Measurements from ENCODE around the gene WDR82. TPM values are rescaled to one million over a fixed set of nuclear protein-coding genes. Genes with fewer than 3 reads are reported as not detected.
A peak's percentile ranks its signal among the peaks of the same experiment; 100 is the strongest.

WDR82 gene
- total and polyA plus RNA-seq, 5 donors from 2014 or later = 85.9 to 116 (median 109) TPM

GRCh38 chr3:52215351-52215750 is 63.1 kb downstream of the WDR82 start:
- H3K4me3 Mint-ChIP-seq = peak overlapping the region in 1 of 4 donors; percentile 27
- H3K27ac ChIP-seq (ENCODE audit: insufficient read depth, low read length, poor library complexity, severe bottlenecking) = no peak overlapping the region

GRCh38 chr3:52213901-52214300 is 64.5 kb downstream of the WDR82 start:
- ATAC-seq (ENCODE audit: low read depth in 2 of 2) (no peak), DNase-seq (no peak)
- Mint-ChIP-seq H3K36me3 (peaks cover 45% of the 10 kb centered on the region), H3K27ac (no peak overlapping the region), H3K4me3 (no peak overlapping the region), H3K9me3 (peaks cover 0 to 1% (median 0%) of the 10 kb centered on the region in 7 donors), H3K4me1 (peaks cover 14 to 38% (median 27%) of the 10 kb centered on the region in 4 donors), H3K27me3 (no peaks in the 10 kb centered on the region)
- peaks cover 26% of the 10 kb centered on the region for H3K4me1 ChIP-seq (ENCODE audit: control insufficient read depth, insufficient read depth, low read length, poor library complexity, severe bottlenecking)
- H3K27ac ChIP-seq (ENCODE audit: insufficient read depth, low read length, poor library complexity, severe bottlenecking) = no peak overlapping the region
- peaks cover 62% of the 10 kb centered on the region for H3K36me3 ChIP-seq (ENCODE audit: control insufficient read depth, insufficient read depth, low read length)
- no peak overlapping the region for H3K4me3 ChIP-seq (ENCODE audit: low read depth, low read length)
- no peaks in the 10 kb centered on the region for H3K9me3 ChIP-seq (ENCODE audit: control insufficient read depth in 2 of 2, low read length in 2 of 2)
- no peaks in the 10 kb centered on the region for H3K27me3 ChIP-seq (ENCODE audit: control insufficient read depth, insufficient read depth, low read length)

More at GRCh38 chr3:52215351-52215750, 63.1 kb downstream of the WDR82 start:
- no peaks in the 10 kb centered on the region for H3K27me3 Mint-ChIP-seq
- Histone ChIP-seq H3K4me3 (ENCODE audit: low read depth, low read length) (no peak overlapping the region), H3K9me3 (ENCODE audit: control insufficient read depth in 2 of 2, low read length in 2 of 2) (no peaks in the 10 kb centered on the region), H3K36me3 (ENCODE audit: control insufficient read depth, insufficient read depth, low read length) (peaks cover 50% of the 10 kb centered on the region), H3K4me1 (ENCODE audit: control insufficient read depth, insufficient read depth, low read length, poor library complexity, severe bottlenecking) (peaks cover 41% of the 10 kb centered on the region), H3K27me3 (ENCODE audit: control insufficient read depth, insufficient read depth, low read length) (no peaks in the 10 kb centered on the region)
- H3K27ac Mint-ChIP-seq = peak overlapping the region in 1 of 3 donors; percentile 91
- ATAC-seq (ENCODE audit: low read depth in 2 of 2) = no peak
- H3K36me3 Mint-ChIP-seq = peaks cover 42% of the 10 kb centered on the region
- DNase-seq = no peak
- H3K9me3 Mint-ChIP-seq = peaks cover 0 to 1% (median 0%) of the 10 kb centered on the region in 7 donors
- peaks cover 14 to 52% (median 34%) of the 10 kb centered on the region in 4 donors for H3K4me1 Mint-ChIP-seq

- Mint-ChIP-seq H3K36me3 (peaks cover 46% of the 10 kb centered on the region), H3K27ac (peak overlapping the region in 1 of 3 donors; percentile 57), H3K27me3 (no peaks in the 10 kb centered on the region), H3K4me3 (no peak overlapping the region), H3K4me1 (peaks cover 14 to 30% (median 22%) of the 10 kb centered on the region in 4 donors), H3K9me3 (peaks cover 0 to 1% (median 0%) of the 10 kb centered on the region in 7 donors)
- Histone ChIP-seq H3K36me3 (ENCODE audit: control insufficient read depth, insufficient read depth, low read length) (peaks cover 71% of the 10 kb centered on the region), H3K27me3 (ENCODE audit: control insufficient read depth, insufficient read depth, low read length) (no peaks in the 10 kb centered on the region), H3K27ac (ENCODE audit: insufficient read depth, low read length, poor library complexity, severe bottlenecking) (no peak overlapping the region), H3K4me1 (ENCODE audit: control insufficient read depth, insufficient read depth, low read length, poor library complexity, severe bottlenecking) (peaks cover 17% of the 10 kb centered on the region), H3K4me3 (ENCODE audit: low read depth, low read length) (no peak overlapping the region), H3K9me3 (ENCODE audit: control insufficient read depth in 2 of 2, low read length in 2 of 2) (no peaks in the 10 kb centered on the region)
- DNase-seq (no peak), ATAC-seq (ENCODE audit: low read depth in 2 of 2) (no peak)
Observed at GRCh38 chr3:52213005-52213404, 65.4 kb downstream of the WDR82 start.

- Histone ChIP-seq H3K4me3 (ENCODE audit: low read depth, low read length) (no peak overlapping the region), H3K36me3 (ENCODE audit: control insufficient read depth, insufficient read depth, low read length) (peaks cover 84% of the 10 kb centered on the region), H3K4me1 (ENCODE audit: control insufficient read depth, insufficient read depth, low read length, poor library complexity, severe bottlenecking) (peaks cover under 1% of the 10 kb centered on the region), H3K27ac (ENCODE audit: insufficient read depth, low read length, poor library complexity, severe bottlenecking) (no peak overlapping the region), H3K9me3 (ENCODE audit: control insufficient read depth in 2 of 2, low read length in 2 of 2) (no peaks in the 10 kb centered on the region), H3K27me3 (ENCODE audit: control insufficient read depth, insufficient read depth, low read length) (no peaks in the 10 kb centered on the region)
- Mint-ChIP-seq H3K36me3 (peaks cover 58% of the 10 kb centered on the region), H3K4me3 (no peak overlapping the region), H3K27me3 (no peaks in the 10 kb centered on the region), H3K9me3 (no peaks in the 10 kb centered on the region), H3K4me1 (peaks cover 4 to 14% (median 9%) of the 10 kb centered on the region in 4 donors), H3K27ac (no peak overlapping the region)
- DNase-seq (no peak), ATAC-seq (ENCODE audit: low read depth in 2 of 2) (no peak)
Observed at GRCh38 chr3:52211268-52211891, 67.1 kb downstream of the WDR82 start.

GRCh38 chr3:52210550-52211046 is 67.9 kb downstream of the WDR82 start:
- Histone ChIP-seq H3K27ac (ENCODE audit: insufficient read depth, low read length, poor library complexity, severe bottlenecking) (no peak overlapping the region), H3K27me3 (ENCODE audit: control insufficient read depth, insufficient read depth, low read length) (no peaks in the 10 kb centered on the region), H3K4me3 (ENCODE audit: low read depth, low read length) (no peak overlapping the region), H3K36me3 (ENCODE audit: control insufficient read depth, insufficient read depth, low read length) (peaks cover 92% of the 10 kb centered on the region), H3K9me3 (ENCODE audit: control insufficient read depth in 2 of 2, low read length in 2 of 2) (no peaks in the 10 kb centered on the region), H3K4me1 (ENCODE audit: control insufficient read depth, insufficient read depth, low read length, poor library complexity, severe bottlenecking) (no peaks in the 10 kb centered on the region)
- Mint-ChIP-seq H3K9me3 (no peaks in the 10 kb centered on the region), H3K4me1 (peaks cover 4 to 11% (median 8%) of the 10 kb centered on the region in 4 donors), H3K4me3 (no peak overlapping the region), H3K27ac (no peak overlapping the region), H3K36me3 (peaks cover 63% of the 10 kb centered on the region), H3K27me3 (no peaks in the 10 kb centered on the region)
- ATAC-seq (ENCODE audit: low read depth in 2 of 2) (no peak), DNase-seq (no peak)

GRCh38 chr3:52210037-52210436 is 68.4 kb downstream of the WDR82 start:
- H3K27me3 ChIP-seq (ENCODE audit: control insufficient read depth, insufficient read depth, low read length) = no peaks in the 10 kb centered on the region
- H3K9me3 ChIP-seq (ENCODE audit: control insufficient read depth in 2 of 2, low read length in 2 of 2) = no peaks in the 10 kb centered on the region
- H3K27me3 Mint-ChIP-seq = no peaks in the 10 kb centered on the region
- H3K27ac ChIP-seq (ENCODE audit: insufficient read depth, low read length, poor library complexity, severe bottlenecking) = no peak overlapping the region
- H3K4me3 ChIP-seq (ENCODE audit: low read depth, low read length) = no peak overlapping the region
- H3K4me1 ChIP-seq (ENCODE audit: control insufficient read depth, insufficient read depth, low read length, poor library complexity, severe bottlenecking) = no peaks in the 10 kb centered on the region
- ATAC-seq (ENCODE audit: low read depth in 2 of 2) (no peak), DNase-seq (no peak)
- peaks cover 93% of the 10 kb centered on the region for H3K36me3 ChIP-seq (ENCODE audit: control insufficient read depth, insufficient read depth, low read length)
- H3K9me3 Mint-ChIP-seq = no peaks in the 10 kb centered on the region
- H3K36me3 Mint-ChIP-seq = peaks cover 62% of the 10 kb centered on the region
- H3K4me3 Mint-ChIP-seq = no peak overlapping the region
- peak overlapping the region in 1 of 3 donors; percentile 48 for H3K27ac Mint-ChIP-seq
- H3K4me1 Mint-ChIP-seq = peaks cover 3 to 11% (median 7%) of the 10 kb centered on the region in 4 donors

- H3K9me3 ChIP-seq (ENCODE audit: control insufficient read depth in 2 of 2, low read length in 2 of 2) = no peaks in the 10 kb centered on the region
- peaks cover 0 to 18% (median 10%) of the 10 kb centered on the region in 4 donors for H3K4me1 Mint-ChIP-seq
- no peak overlapping the region for H3K27ac ChIP-seq (ENCODE audit: insufficient read depth, low read length, poor library complexity, severe bottlenecking)
- H3K27me3 ChIP-seq (ENCODE audit: control insufficient read depth, insufficient read depth, low read length) = no peaks in the 10 kb centered on the region
- no peak overlapping the region for H3K4me3 Mint-ChIP-seq
- no peak overlapping the region for H3K4me3 ChIP-seq (ENCODE audit: low read depth, low read length)
- no peaks in the 10 kb centered on the region for H3K9me3 Mint-ChIP-seq
- H3K27me3 Mint-ChIP-seq = no peaks in the 10 kb centered on the region
- DNase-seq (no peak), ATAC-seq (ENCODE audit: low read depth in 2 of 2) (no peak)
- peaks cover 62% of the 10 kb centered on the region for H3K36me3 Mint-ChIP-seq
- H3K36me3 ChIP-seq (ENCODE audit: control insufficient read depth, insufficient read depth, low read length) = peaks cover 94% of the 10 kb centered on the region
- no peak overlapping the region for H3K27ac Mint-ChIP-seq
- H3K4me1 ChIP-seq (ENCODE audit: control insufficient read depth, insufficient read depth, low read length, poor library complexity, severe bottlenecking) = no peaks in the 10 kb centered on the region
Observed at GRCh38 chr3:52208556-52208955, 69.9 kb downstream of the WDR82 start.
